Ascending aorta (tissue), 2 donors: ENCODE data around the gene ZNF331. TPM values are rescaled to one million over a fixed set of nuclear protein-coding genes. Genes with fewer than 3 reads are reported as not detected.

Source experiments
- DNase-seq, 2 donors: peaks; one replicate each; pipeline ENCODE4 v3.0.0-alpha.2; 2019; ENCODE audit warnings: low spot score in 2 of 2
- H3K27ac ChIP-seq, 2 donors: fragments of 200-600 bp; sonication (generic); one replicate each; pipeline ENCODE4 v1.5.1; 2016 to 2017; ENCODE audit warnings: mild to moderate bottlenecking in 1 of 2
- H3K27me3 ChIP-seq: fragments of 200-600 bp; sonication (generic); one replicate; pipeline ENCODE4 v1.5.1; 2017
- H3K36me3 ChIP-seq, 2 donors: fragments of 200-600 bp; sonication (generic); one replicate each; pipeline ENCODE4 v1.5.1; 2016
- H3K4me1 ChIP-seq, 2 donors: fragments of 200-600 bp; sonication (generic); one replicate each; pipeline ENCODE4 v1.5.1; 2016 to 2017; ENCODE audit warnings: mild to moderate bottlenecking in 1 of 2
- H3K4me3 ChIP-seq, 2 donors: fragments of 200-600 bp; sonication (generic); one replicate each; pipeline ENCODE4 v1.5.1; 2016 to 2017; ENCODE audit warnings: mild to moderate bottlenecking in 1 of 2
- H3K9me3 ChIP-seq, 2 donors: fragments of 200-600 bp; sonication (generic); one replicate each; pipeline ENCODE4 v1.5.1; 2016
- CTCF ChIP-seq, 3 experiments: fragments of 200-600 bp in 2 of 3; fragments of 450-650 bp in 1 of 3; sonication (generic) in 2 of 3; IDR thresholded peaks; one replicate each; pipeline ENCODE4 v1.5.1; 2016 to 2019; ENCODE audit warnings: antibody characterized with exemption in 3 of 3, mild to moderate bottlenecking in 1 of 3, moderate library complexity in 1 of 3
- intact Hi-C: fragments of 100-400 bp; cut with DNase I; formaldehyde crosslinking; loops from one replicate; pipeline ENCODE4 v1.15.1; 2023
- total RNA-seq: library from RNA; depleted of rRNA; stranded (reverse); fragments of >200 nt; gene quantifications from one replicate; pipeline ENCODE4 v1.1.0, GENCODE V29; 2016

ZNF331 gene
- total RNA-seq, 1 donor from 2014 or later: 34.5 TPM

- no peak overlapping the region for H3K4me3 ChIP-seq
- intact Hi-C loops: no loop called here
- H3K27ac ChIP-seq: no peak overlapping the region
- no peaks in the 10 kb centered on the region for H3K36me3 ChIP-seq
- H3K9me3 ChIP-seq: no peaks in the 10 kb centered on the region
- no peaks in the 10 kb centered on the region for H3K4me1 ChIP-seq
- TF ChIP-seq CTCF (IDR thresholded peaks at IDR 0.05): no peak
- no peak for DNase-seq
- no peaks in the 10 kb centered on the region for H3K27me3 ChIP-seq
Observed at GRCh38 chr19:53612762-53613526, 75.0 kb downstream of the ZNF331 start.

- no peaks in the 10 kb centered on the region for H3K9me3 ChIP-seq
- H3K4me3 ChIP-seq: no peak overlapping the region
- DNase-seq: no peak
- intact Hi-C loops: no loop called here
- TF ChIP-seq CTCF (IDR thresholded peaks at IDR 0.05): no peak
- no peak overlapping the region for H3K27ac ChIP-seq
- H3K36me3 ChIP-seq: no peaks in the 10 kb centered on the region
- H3K4me1 ChIP-seq: no peaks in the 10 kb centered on the region
- no peaks in the 10 kb centered on the region for H3K27me3 ChIP-seq
Observed at GRCh38 chr19:53621885-53622740, 84.2 kb downstream of the ZNF331 start.

GRCh38 chr19:53624771-53625545, 87.0 kb downstream of the ZNF331 start:
- intact Hi-C loops: no loop called here
- H3K27ac ChIP-seq: no peak overlapping the region
- DNase-seq: no peak
- H3K9me3 ChIP-seq: no peaks in the 10 kb centered on the region
- no peak for TF ChIP-seq CTCF (IDR thresholded peaks at IDR 0.05)
- no peaks in the 10 kb centered on the region for H3K4me1 ChIP-seq
- no peak overlapping the region for H3K4me3 ChIP-seq
- H3K36me3 ChIP-seq: no peaks in the 10 kb centered on the region
- H3K27me3 ChIP-seq: no peaks in the 10 kb centered on the region

GRCh38 chr19:53626486-53626885, 88.5 kb downstream of the ZNF331 start:
- no peak for TF ChIP-seq CTCF (IDR thresholded peaks at IDR 0.05)
- intact Hi-C loops: no loop called here

GRCh38 chr19:53626976-53627375, 89.0 kb downstream of the ZNF331 start:
- Histone ChIP-seq H3K36me3 (no peaks in the 10 kb centered on the region), H3K9me3 (no peaks in the 10 kb centered on the region), H3K4me1 (no peaks in the 10 kb centered on the region), H3K27me3 (no peaks in the 10 kb centered on the region), H3K4me3 (no peak overlapping the region), H3K27ac (no peak overlapping the region)
- DNase-seq: no peak
- intact Hi-C loops: no loop called here
- no peak for TF ChIP-seq CTCF (IDR thresholded peaks at IDR 0.05)

More at GRCh38 chr19:53626486-53626885, 88.5 kb downstream of the ZNF331 start:
- Histone ChIP-seq H3K9me3 (no peaks in the 10 kb centered on the region), H3K27ac (no peak overlapping the region), H3K4me3 (no peak overlapping the region), H3K36me3 (no peaks in the 10 kb centered on the region), H3K27me3 (no peaks in the 10 kb centered on the region), H3K4me1 (no peaks in the 10 kb centered on the region)
- no peak for DNase-seq

Other genes starting within 250 kb of the ZNF331 start
- 3.1 TPM for gene ZNF845, start 204.4 kb upstream of the ZNF331 start, total RNA-seq
- 3.0 TPM for gene ZNF525, start 172.4 kb upstream of the ZNF331 start, total RNA-seq
- gene ZNF765, start 143.0 kb upstream of the ZNF331 start, total RNA-seq: 3.5 TPM
- 1.4 TPM for gene ZNF761, start 106.2 kb upstream of the ZNF331 start, total RNA-seq
- 1.3 TPM for gene ZNF813, start 70.4 kb upstream of the ZNF331 start, total RNA-seq
- gene DPRX, start 93.9 kb downstream of the ZNF331 start, total RNA-seq: not detected